ENCODE results near the gene CDPF1. TPM values are rescaled to one million over a fixed set of nuclear protein-coding genes. Genes with fewer than 3 reads are reported as not detected.
"Not testable (repeated sequence)": the region's sequence is repeated elsewhere in the genome, so short reads cannot be mapped to it uniquely, and the experiment has no call there.

The CDPF1 gene
- total RNA-seq, 4 donors from 2014 or later, result 3.0 to 12.4 (median 5.2) TPM

GRCh38 chr22:46203601-46203980, 46.5 kb downstream of the CDPF1 start:
- WGBS, 2 donors, result 84 to 94% methylated on average over 7 of the region's 7 CpGs
- no peak overlapping the region for H3K27ac ChIP-seq
- no peak for DNase-seq
- H3K27me3 ChIP-seq, result no peaks in the 10 kb centered on the region
- H3K4me3 ChIP-seq, result no peak overlapping the region
- H3K9me3 ChIP-seq, result peaks cover 0 to 9% (median 0%) of the 10 kb centered on the region in 3 donors
- H3K4me1 ChIP-seq, result no peaks in the 10 kb centered on the region
- TF ChIP-seq CTCF (IDR thresholded peaks at IDR 0.05) (no peak), POLR2A (IDR thresholded peaks at IDR 0.05) (no peak)
- intact Hi-C loops (cut with DNase I), result no loop called here
- peaks cover 0 to 91% (median 0%) of the 10 kb centered on the region in 3 donors for H3K36me3 ChIP-seq

GRCh38 chr22:46202897-46203600, 47.0 kb downstream of the CDPF1 start:
- 85 to 89% methylated on average over 12 of the region's 12 CpGs for WGBS, 2 donors
- TF ChIP-seq CTCF (IDR thresholded peaks at IDR 0.05), result no peak
- TF ChIP-seq POLR2A (IDR thresholded peaks at IDR 0.05), result no peak

DNA sequence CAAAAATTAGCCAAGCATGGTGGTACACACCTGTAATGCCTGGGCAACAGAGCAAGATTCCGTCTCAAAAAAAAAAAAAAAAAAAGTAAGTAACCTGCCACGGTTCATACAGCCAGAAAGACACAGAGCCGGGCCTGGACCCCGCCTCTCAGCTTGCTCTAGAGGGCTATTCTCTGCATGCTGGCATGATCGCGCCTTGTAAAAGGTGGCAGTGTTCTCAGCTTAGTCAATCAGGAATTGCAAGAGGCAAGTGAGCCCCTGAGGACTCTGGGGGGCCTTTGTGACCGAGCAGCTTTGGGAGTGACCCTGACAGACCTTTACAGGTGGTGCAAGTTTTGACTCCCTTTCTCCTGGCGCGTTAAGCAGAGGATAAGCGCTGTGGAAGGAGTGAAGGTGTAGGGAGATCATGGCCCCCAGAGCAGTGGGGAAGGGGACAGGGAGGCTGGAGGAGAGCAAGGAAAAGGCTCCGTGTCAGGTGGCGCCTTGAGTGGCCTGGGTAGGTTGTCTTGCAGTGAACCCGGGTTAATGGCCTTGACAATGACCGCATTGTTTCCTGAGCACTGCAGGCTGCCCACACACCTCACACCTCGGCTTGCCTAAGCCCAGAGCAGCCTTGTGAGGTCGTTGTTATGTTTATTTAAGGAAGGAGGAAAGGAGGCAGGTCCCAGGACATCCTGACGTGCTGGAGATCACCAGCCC, 48.9 kb downstream of the CDPF1 start:
- Histone ChIP-seq H3K4me1 (no peaks in the 10 kb centered on the region), H3K36me3 (peaks cover 0 to 88% (median 0%) of the 10 kb centered on the region in 3 donors), H3K27me3 (no peaks in the 10 kb centered on the region), H3K9me3 (no peaks in the 10 kb centered on the region), H3K4me3 (no peak overlapping the region), H3K27ac (no peak overlapping the region)
- TF ChIP-seq CTCF (IDR thresholded peaks at IDR 0.05), result no peak
- no peak for TF ChIP-seq POLR2A (IDR thresholded peaks at IDR 0.05)
- no peak for DNase-seq
- intact Hi-C loops (cut with DNase I), result no loop called here
- WGBS, 2 donors, result 73 to 74% methylated on average over 15 to 16 of the region's 17 CpGs

More at GRCh38 chr22:46202897-46203600, 47.0 kb downstream of the CDPF1 start:
- Histone ChIP-seq H3K4me1 (no peaks in the 10 kb centered on the region), H3K27ac (no peak overlapping the region), H3K36me3 (peaks cover 0 to 91% (median 0%) of the 10 kb centered on the region in 3 donors), H3K4me3 (no peak overlapping the region), H3K9me3 (peaks cover 0 to 3% (median 0%) of the 10 kb centered on the region in 3 donors), H3K27me3 (no peaks in the 10 kb centered on the region)
- no peak for DNase-seq
- intact Hi-C loops (cut with DNase I), result no loop called here

DNA sequence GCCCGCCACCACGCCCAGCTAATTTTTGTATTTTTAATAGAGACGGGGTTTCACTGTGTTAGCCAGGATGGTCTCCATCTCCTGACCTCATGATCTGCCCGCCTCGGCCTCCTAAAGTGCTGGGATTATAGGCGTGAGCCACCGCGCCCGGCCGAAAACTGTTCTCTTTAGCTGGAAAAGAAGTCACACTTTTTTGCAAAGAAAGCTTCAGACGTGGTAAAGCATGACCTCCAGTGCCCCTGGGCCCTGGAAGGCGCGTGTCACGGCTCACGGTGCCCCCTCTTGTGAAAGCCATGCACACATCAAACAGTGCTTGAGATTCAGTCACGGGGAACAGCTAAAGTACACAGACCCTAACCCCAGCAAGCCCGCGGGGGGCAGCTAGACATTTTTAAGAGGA, 51.3 kb downstream of the CDPF1 start:
- H3K4me3 ChIP-seq; H3K9me3 ChIP-seq; H3K4me1 ChIP-seq; DNase-seq; intact Hi-C loops (cut with DNase I); H3K27me3 ChIP-seq; H3K27ac ChIP-seq: not testable (repeated sequence)
- WGBS, 2 donors, result 72 to 99% methylated on average over 4 to 17 of the region's 18 CpGs
- H3K36me3 ChIP-seq, result peaks cover 0 to 71% (median 0%) of the 10 kb centered on the region in 3 donors

DNA sequence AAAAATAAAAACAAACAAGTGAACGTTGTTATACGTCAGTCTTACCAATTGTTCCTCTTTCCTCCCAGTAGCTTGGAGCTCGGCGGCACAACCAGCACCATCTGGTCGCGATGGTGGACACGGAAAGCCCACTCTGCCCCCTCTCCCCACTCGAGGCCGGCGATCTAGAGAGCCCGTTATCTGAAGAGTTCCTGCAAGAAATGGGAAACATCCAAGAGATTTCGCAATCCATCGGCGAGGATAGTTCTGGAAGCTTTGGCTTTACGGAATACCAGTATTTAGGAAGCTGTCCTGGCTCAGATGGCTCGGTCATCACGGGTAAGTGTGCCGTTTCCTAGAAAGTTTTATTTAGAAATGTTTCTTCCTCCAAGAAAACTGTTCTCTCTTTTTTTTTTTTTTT, 51.8 kb downstream of the CDPF1 start:
- Histone ChIP-seq H3K9me3 (no peaks in the 10 kb centered on the region), H3K27me3 (no peaks in the 10 kb centered on the region), H3K4me3 (no peak overlapping the region), H3K36me3 (peaks cover 0 to 66% (median 0%) of the 10 kb centered on the region in 3 donors), H3K4me1 (no peaks in the 10 kb centered on the region), H3K27ac (no peak overlapping the region)
- intact Hi-C loops (cut with DNase I), result no loop called here
- WGBS, 2 donors, result 91 to 93% methylated on average over 18 of the region's 18 CpGs
- DNase-seq, result no peak
- no peak for TF ChIP-seq CTCF (IDR thresholded peaks at IDR 0.05)
- TF ChIP-seq POLR2A (IDR thresholded peaks at IDR 0.05), result no peak

All from esophagus squamous epithelium (tissue), 5 donors.